Astrocyte of the spinal cord (primary cell): ENCODE results near the gene TMEM271.
"Not testable (repeated sequence)": the region's sequence is repeated elsewhere in the genome, so short reads cannot be mapped to it uniquely, and the experiment has no call there.

Experiments
- DNase-seq: peaks from one replicate; pipeline ENCODE4 v3.0.0; 2011; ENCODE audit warnings: low read depth, low spot score
- H3K4me3 ChIP-seq: 2 replicates; pipeline ENCODE4 v1.5.1; 2011; ENCODE audit warnings: low read depth, mild to moderate bottlenecking, low read length, moderate library complexity
- CTCF ChIP-seq: IDR thresholded peaks from 2 replicates; pipeline ENCODE4 v1.5.1; 2012; ENCODE audit warnings: low read depth, mild to moderate bottlenecking, low read length, inconsistent platforms
- in situ Hi-C: cut with HindIII; loops from 2 replicates; pipeline ENCODE4 v1.10.0; 2017; ENCODE audit warnings: low sequenced_read_pairs

Gene TMEM271

GRCh38 chr4:568962-569361 is 7.1 kb downstream of the TMEM271 start:
- H3K4me3 ChIP-seq: no peak overlapping the region
- no peak for DNase-seq
- in situ Hi-C loops: no loop called here
- no peak for TF ChIP-seq CTCF

- no peak for TF ChIP-seq CTCF
- in situ Hi-C loops: no loop called here
- no peak for DNase-seq
- H3K4me3 ChIP-seq: no peak overlapping the region
Observed at GRCh38 chr4:568351-568652, 7.8 kb downstream of the TMEM271 start.

- in situ Hi-C loops: no loop called here
- no peak for DNase-seq
- H3K4me3 ChIP-seq: no peak overlapping the region
- no peak for TF ChIP-seq CTCF
Observed at GRCh38 chr4:567457-568350, 8.4 kb downstream of the TMEM271 start.

GRCh38 chr4:566508-567295 is 9.4 kb downstream of the TMEM271 start:
- TF ChIP-seq CTCF: no peak
- no peak for DNase-seq
- H3K4me3 ChIP-seq: no peak overlapping the region
- in situ Hi-C loops: no loop called here

- DNase-seq: no peak
- in situ Hi-C loops: no loop called here
- TF ChIP-seq CTCF: no peak
- H3K4me3 ChIP-seq: no peak overlapping the region
Observed at GRCh38 chr4:566035-566434, 10.1 kb downstream of the TMEM271 start.

- DNase-seq, in situ Hi-C loops, H3K4me3 ChIP-seq: not testable (repeated sequence)
Observed at GRCh38 chr4:565614-566013, 10.5 kb downstream of the TMEM271 start.

- DNase-seq, H3K4me3 ChIP-seq, in situ Hi-C loops: not testable (repeated sequence)
Observed at GRCh38 chr4:562458-562857, 13.6 kb downstream of the TMEM271 start.
